CD4-positive, alpha-beta T cell (primary cell): ENCODE measurements around the gene FCGR3B. TPM values are rescaled to one million over a fixed set of nuclear protein-coding genes. Genes with fewer than 3 reads are reported as not detected.
"Not testable (repeated sequence)": the region's sequence is repeated elsewhere in the genome, so short reads cannot be mapped to it uniquely, and the experiment has no call there.

Experiments used
- ATAC-seq: fragments of 200-7000 bp; cut with Tn5 transposase; one replicate; pipeline ENCODE4 v1.10.0; 2022; ENCODE audit warnings: mild to moderate bottlenecking; ENCODE audit not compliant: poor library complexity
- CTCF ChIA-PET: fragments of 350-600 bp; sonication (Branson Sonifier 250); formaldehyde crosslinking; loops from one replicate; lab custom pipeline; 2021; ENCODE audit warnings: antibody characterized with exemption, inconsistent platforms; lab: Charles Lee
- POLR2A ChIA-PET: fragments of 350-600 bp; sonication (Branson Sonifier 250); formaldehyde crosslinking; loops from one replicate; lab custom pipeline; 2021; ENCODE audit warnings: antibody characterized with exemption, inconsistent platforms; lab: Charles Lee
- DNase-seq, 14 experiments: peaks; one replicate each; pipeline ENCODE4 v3.0.0-alpha.2; 2013 to 2020; ENCODE audit warnings: mixed read lengths in 2 of 14
- H3K27ac ChIP-seq, 2 donors: one replicate each; pipeline versions ENCODE4 v1.5.1 to v1.7.0; 2013; ENCODE audit warnings: low read length in 2 of 2, low read depth in 1 of 2, mild to moderate bottlenecking in 1 of 2
- H3K27me3 ChIP-seq, 2 experiments: 1 replicate in 1 of 2; 2 replicates in 1 of 2; pipeline versions ENCODE4 v1.6.1 to v1.7.0; 2013; ENCODE audit warnings: low read length in 2 of 2, control low read depth in 1 of 2, mild to moderate bottlenecking in 1 of 2, moderate library complexity in 1 of 2; ENCODE audit not compliant: insufficient read depth in 2 of 2, control insufficient read depth in 1 of 2
- H3K36me3 ChIP-seq: one replicate; pipeline ENCODE4 v1.6.1; 2013; ENCODE audit warnings: low read length, control low read depth; ENCODE audit not compliant: insufficient read depth
- H3K4me1 ChIP-seq: one replicate; pipeline ENCODE4 v1.6.1; 2013; ENCODE audit warnings: low read length, control low read depth; ENCODE audit not compliant: insufficient read depth
- H3K4me3 ChIP-seq: one replicate; pipeline ENCODE4 v1.5.1; 2013; ENCODE audit warnings: mild to moderate bottlenecking, low read length, moderate library complexity
- H3K9me3 ChIP-seq, 2 experiments: 1 replicate in 1 of 2; 2 replicates in 1 of 2; pipeline versions ENCODE4 v1.6.1 to v1.7.0; 2013; ENCODE audit warnings: low read length in 2 of 2, mild to moderate bottlenecking in 2 of 2, control low read depth in 1 of 2, moderate library complexity in 1 of 2; ENCODE audit not compliant: control insufficient read depth in 1 of 2, insufficient read depth in 1 of 2
- H3K27ac Mint-ChIP-seq: one replicate; pipeline ENCODE4 v1.8.0; 2020; ENCODE audit warnings: mixed read lengths
- H3K27me3 Mint-ChIP-seq: one replicate; pipeline ENCODE4 v1.8.0; 2021; ENCODE audit warnings: mixed read lengths
- H3K36me3 Mint-ChIP-seq: one replicate; pipeline ENCODE4 v1.8.0; 2021; ENCODE audit warnings: low read depth, mixed read lengths
- H3K4me1 Mint-ChIP-seq: one replicate; pipeline ENCODE4 v1.8.0; 2021; ENCODE audit warnings: low read depth, mixed read lengths
- H3K4me3 Mint-ChIP-seq: one replicate; pipeline ENCODE4 v1.8.0; 2020; ENCODE audit warnings: mild to moderate bottlenecking, mixed read lengths
- H3K9me3 Mint-ChIP-seq: one replicate; pipeline ENCODE4 v1.8.0; 2020; ENCODE audit warnings: mixed read lengths
- intact Hi-C, 2 experiments: fragments of 100-400 bp; cut with DNase I in 1 of 2; cut with micrococcal nuclease in 1 of 2; formaldehyde crosslinking; loops; one replicate each; pipeline versions ENCODE4 v1.15.1 to v1.9.0; 2023 to 2025; cut with DNase I, micrococcal nuclease
- total RNA-seq, 174 experiments: library from RNA in 2 of 174; stranded (reverse) in 2 of 174; gene quantifications; one replicate each; pipeline ENCODE4 v1.2.3 and lab custom pipeline; 2021 to 2026

FCGR3B gene
- total RNA-seq, 2 experiments from 2014 or later: not detected

DNA sequence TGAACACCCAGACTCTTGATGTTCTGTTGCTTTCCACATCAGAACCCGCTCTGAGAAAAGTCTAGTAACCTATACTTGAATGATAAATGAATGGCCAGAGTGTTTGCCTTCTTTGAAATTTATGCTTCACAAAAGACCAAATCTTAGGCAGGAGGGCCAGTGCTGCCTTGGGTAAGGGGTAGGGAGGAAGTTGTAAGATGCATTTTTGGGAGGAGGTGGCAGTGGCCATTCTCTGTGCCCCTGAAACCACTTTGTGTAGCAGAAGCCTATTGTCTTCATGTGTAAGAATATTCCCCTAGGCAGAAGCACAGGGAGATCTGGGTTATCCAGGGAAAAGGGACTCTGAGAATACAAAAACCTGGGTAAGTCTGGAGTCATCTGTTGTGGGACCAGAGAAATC, 32.6 kb upstream of the FCGR3B start:
- H3K27ac Mint-ChIP-seq, H3K27me3 ChIP-seq, H3K4me3 Mint-ChIP-seq, H3K4me1 Mint-ChIP-seq, H3K36me3 ChIP-seq, H3K36me3 Mint-ChIP-seq, DNase-seq, POLR2A ChIA-PET, H3K9me3 ChIP-seq, ATAC-seq, H3K27ac ChIP-seq, H3K4me1 ChIP-seq, H3K4me3 ChIP-seq, H3K9me3 Mint-ChIP-seq, intact Hi-C loops, H3K27me3 Mint-ChIP-seq, CTCF ChIA-PET: not testable (repeated sequence)

DNA sequence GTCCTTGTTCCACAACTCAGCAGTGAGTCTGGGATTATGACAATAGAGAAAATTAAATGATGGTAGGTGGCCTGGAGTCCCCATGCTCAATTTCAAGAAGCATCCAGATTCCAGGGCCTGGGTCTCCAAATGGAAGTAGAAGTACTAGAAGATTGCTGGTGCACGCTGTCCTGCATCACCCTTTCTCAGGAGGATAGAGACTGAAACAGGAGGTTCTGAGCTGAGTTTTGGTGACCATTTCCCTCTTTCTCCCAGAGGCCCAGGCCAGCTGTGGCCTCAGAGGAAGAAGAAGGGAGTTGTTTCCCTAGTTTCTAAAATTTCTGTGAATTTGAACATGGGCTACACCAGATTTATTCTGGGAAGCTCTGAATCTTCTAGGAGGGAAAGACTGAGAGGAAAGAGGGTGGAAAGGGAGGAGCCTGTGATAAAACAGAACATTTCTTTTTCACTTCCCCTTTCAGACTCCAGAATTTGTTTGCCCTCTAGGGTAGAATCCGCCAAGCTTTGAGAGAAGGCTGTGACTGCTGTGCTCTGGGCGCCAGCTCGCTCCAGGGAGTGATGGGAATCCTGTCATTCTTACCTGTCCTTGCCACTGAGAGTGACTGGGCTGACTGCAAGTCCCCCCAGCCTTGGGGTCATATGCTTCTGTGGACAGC, 31.8 kb upstream of the FCGR3B start, which contains the start of gene FCGR2B:
FCGR2B (plus strand) TSS at position 460 of the 656 bp plus-strand sequence; CDS start at position 559, 99 bp downstream.
- DNase-seq, H3K36me3 ChIP-seq, H3K27me3 Mint-ChIP-seq, H3K36me3 Mint-ChIP-seq, POLR2A ChIA-PET, ATAC-seq, CTCF ChIA-PET, H3K9me3 ChIP-seq, H3K27me3 ChIP-seq, H3K4me3 ChIP-seq, H3K4me1 ChIP-seq, H3K9me3 Mint-ChIP-seq, intact Hi-C loops, H3K4me1 Mint-ChIP-seq, H3K4me3 Mint-ChIP-seq, H3K27ac Mint-ChIP-seq, H3K27ac ChIP-seq: not testable (repeated sequence)

GRCh38 chr1:161661660-161662311, 30.8 kb upstream of the FCGR3B start:
- H3K27me3 Mint-ChIP-seq, intact Hi-C loops, H3K36me3 Mint-ChIP-seq, H3K9me3 Mint-ChIP-seq, CTCF ChIA-PET, H3K9me3 ChIP-seq, H3K4me3 ChIP-seq, H3K4me1 Mint-ChIP-seq, H3K36me3 ChIP-seq, POLR2A ChIA-PET, H3K27ac ChIP-seq, H3K27ac Mint-ChIP-seq, H3K4me1 ChIP-seq, H3K27me3 ChIP-seq, H3K4me3 Mint-ChIP-seq, ATAC-seq: not testable (repeated sequence)
- DNase-seq: peak in 1 of 14 experiments; percentile 6

DNA sequence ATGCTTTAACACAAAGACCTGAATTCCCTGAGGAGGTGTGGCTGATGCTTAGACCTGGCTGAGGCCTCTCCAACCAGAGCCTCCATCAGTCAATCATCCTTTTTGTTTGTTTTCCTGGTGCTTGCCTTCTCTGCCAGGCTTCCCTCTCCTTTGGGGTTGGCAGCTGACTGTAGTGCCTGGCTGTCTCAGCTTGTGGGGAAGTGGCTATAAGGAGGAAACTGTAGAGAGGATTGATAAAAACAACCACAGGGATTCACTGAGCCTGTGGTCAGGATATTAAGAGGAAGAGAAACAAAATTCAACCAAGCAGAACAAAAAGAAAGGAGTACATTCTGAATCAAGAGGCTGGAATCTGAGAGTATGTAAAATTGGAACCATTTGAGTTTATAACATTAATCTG, 27.5 kb upstream of the FCGR3B start:
- H3K27me3 ChIP-seq, H3K4me1 Mint-ChIP-seq, H3K27me3 Mint-ChIP-seq, ATAC-seq, H3K4me3 Mint-ChIP-seq, H3K36me3 ChIP-seq, H3K27ac ChIP-seq, intact Hi-C loops, H3K36me3 Mint-ChIP-seq, H3K9me3 ChIP-seq, H3K27ac Mint-ChIP-seq, POLR2A ChIA-PET, H3K4me3 ChIP-seq, DNase-seq, H3K9me3 Mint-ChIP-seq, H3K4me1 ChIP-seq, CTCF ChIA-PET: not testable (repeated sequence)

- CTCF ChIA-PET, H3K4me3 ChIP-seq, H3K27ac Mint-ChIP-seq, H3K27ac ChIP-seq, H3K9me3 ChIP-seq, ATAC-seq, DNase-seq, H3K4me3 Mint-ChIP-seq, H3K36me3 ChIP-seq, H3K27me3 Mint-ChIP-seq, H3K4me1 Mint-ChIP-seq, H3K36me3 Mint-ChIP-seq, intact Hi-C loops, H3K4me1 ChIP-seq, POLR2A ChIA-PET, H3K9me3 Mint-ChIP-seq, H3K27me3 ChIP-seq: not testable (repeated sequence)
These were observed 23.0 kb upstream of the FCGR3B start for GRCh38 chr1:161653971-161654370.

GRCh38 chr1:161653541-161653940, 22.6 kb upstream of the FCGR3B start:
- DNase-seq, intact Hi-C loops, H3K27ac Mint-ChIP-seq: not testable (repeated sequence)

More at GRCh38 chr1:161653541-161653940, 22.6 kb upstream of the FCGR3B start:
- H3K9me3 ChIP-seq, H3K27me3 Mint-ChIP-seq, H3K4me3 ChIP-seq, H3K4me3 Mint-ChIP-seq, H3K27ac ChIP-seq, ATAC-seq, H3K36me3 ChIP-seq, H3K9me3 Mint-ChIP-seq, H3K27me3 ChIP-seq, H3K36me3 Mint-ChIP-seq, CTCF ChIA-PET, H3K4me1 ChIP-seq, POLR2A ChIA-PET, H3K4me1 Mint-ChIP-seq: not testable (repeated sequence)
